ENCODE data around the gene IQCM.

GRCh38 chr4:149306537-149306936 is 509.1 kb downstream of the IQCM start:
- TF ChIP-seq EZH2 (IDR thresholded peaks at IDR 0.05; ENCODE audit: low read length), result no peak
- TF ChIP-seq CTCF (optimal IDR thresholded peaks at IDR 0.05 in 1 of 3, IDR thresholded peaks at IDR 0.05 in 1 of 3, conservative IDR thresholded peaks at IDR 0.05 in 1 of 3; ENCODE audit: extremely low read depth in 1 of 3, insufficient read depth in 2 of 3, low read length in 3 of 3), result no peak
